ENCODE measurements around the gene GPHA2.

DNA sequence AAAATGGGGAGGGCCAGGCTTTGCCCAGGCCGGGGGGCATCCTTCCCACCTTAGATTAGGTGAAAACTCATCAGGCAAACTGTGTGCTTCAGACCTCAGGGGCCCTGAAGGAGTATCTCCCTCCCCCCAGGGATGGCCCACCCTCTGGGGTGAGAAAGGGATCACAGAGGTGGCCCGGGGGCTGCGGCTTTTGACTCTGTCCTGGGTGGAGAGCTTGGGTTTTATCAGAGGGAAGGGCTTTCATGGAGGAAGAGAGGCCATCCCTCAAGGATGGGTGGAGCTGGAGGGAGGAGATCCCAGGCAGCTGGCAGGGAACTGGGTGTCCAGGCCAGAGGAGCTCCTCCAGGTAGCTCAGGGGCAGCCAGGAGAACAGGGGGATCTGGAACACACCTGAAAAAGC is 14.3 kb downstream of the GPHA2 start:
- TF ChIP-seq, protein P1, sequence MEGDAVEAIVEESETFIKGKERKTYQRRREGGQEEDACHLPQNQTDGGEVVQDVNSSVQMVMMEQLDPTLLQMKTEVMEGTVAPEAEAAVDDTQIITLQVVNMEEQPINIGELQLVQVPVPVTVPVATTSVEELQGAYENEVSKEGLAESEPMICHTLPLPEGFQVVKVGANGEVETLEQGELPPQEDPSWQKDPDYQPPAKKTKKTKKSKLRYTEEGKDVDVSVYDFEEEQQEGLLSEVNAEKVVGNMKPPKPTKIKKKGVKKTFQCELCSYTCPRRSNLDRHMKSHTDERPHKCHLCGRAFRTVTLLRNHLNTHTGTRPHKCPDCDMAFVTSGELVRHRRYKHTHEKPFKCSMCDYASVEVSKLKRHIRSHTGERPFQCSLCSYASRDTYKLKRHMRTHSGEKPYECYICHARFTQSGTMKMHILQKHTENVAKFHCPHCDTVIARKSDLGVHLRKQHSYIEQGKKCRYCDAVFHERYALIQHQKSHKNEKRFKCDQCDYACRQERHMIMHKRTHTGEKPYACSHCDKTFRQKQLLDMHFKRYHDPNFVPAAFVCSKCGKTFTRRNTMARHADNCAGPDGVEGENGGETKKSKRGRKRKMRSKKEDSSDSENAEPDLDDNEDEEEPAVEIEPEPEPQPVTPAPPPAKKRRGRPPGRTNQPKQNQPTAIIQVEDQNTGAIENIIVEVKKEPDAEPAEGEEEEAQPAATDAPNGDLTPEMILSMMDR (IDR thresholded peaks at IDR 0.05), result no peak
- TF ChIP-seq POLR2A (IDR thresholded peaks at IDR 0.05), result no peak
- TF ChIP-seq EP300 (IDR thresholded peaks at IDR 0.05), result no peak

Measured in ovary (tissue), 3 donors.